IMR-90 (cell line): Measurements from ENCODE around the gene CEP126. TPM values are rescaled to one million over a fixed set of nuclear protein-coding genes. Genes with fewer than 3 reads are reported as not detected.

Experiments used
- ATAC-seq: fragments of 200-7000 bp; cut with Tn5 transposase; 2 replicates; pipeline ENCODE4 v1.9.1; 2020; ENCODE audit warnings: low read depth, mild to moderate bottlenecking, moderate library complexity
- BruUV-seq: library from RNA; stranded (reverse); fragments of 400-500 nt; replicated peaks from 2 replicates; lab custom pipeline; 2021; lab: Mats Ljungman, UMichigan
- CTCF ChIA-PET: fragments of 300-600 bp; formaldehyde crosslinking; extraction: SDS; loops from one replicate; lab custom pipeline; 2021; ENCODE audit warnings: antibody characterized with exemption; lab: Yijun Ruan, JAX
- POLR2A ChIA-PET: fragments of 300-600 bp; sonication (Branson Sonifier 250); formaldehyde crosslinking; loops from one replicate; lab custom pipeline; 2022; ENCODE audit warnings: antibody characterized with exemption; ENCODE audit not compliant: unreplicated experiment; lab: Charles Lee
- DNase-seq: peaks from one replicate; pipeline ENCODE4 v3.0.0; 2013
- H2AFZ ChIP-seq: replicated peaks from 2 replicates; pipeline ENCODE3; 2013; ENCODE audit warnings: low read length, mild to moderate bottlenecking; ENCODE audit not compliant: poor library complexity
- H2AK5ac ChIP-seq: 2 replicates; pipeline ENCODE4 v1.6.1; 2013; ENCODE audit warnings: low read depth, low read length, inconsistent platforms
- H2AK9ac ChIP-seq: replicated peaks from 2 replicates; pipeline ENCODE3; 2013; ENCODE audit warnings: mild to moderate bottlenecking, low read depth, low read length, moderate library complexity; ENCODE audit not compliant: poor library complexity
- H2BK120ac ChIP-seq: 2 replicates; pipeline ENCODE4 v1.6.1; 2013; ENCODE audit warnings: low read depth, low read length, inconsistent platforms
- H2BK15ac ChIP-seq: 3 replicates; pipeline ENCODE4 v1.6.1; 2013; ENCODE audit warnings: low read depth, low read length, inconsistent platforms
- H2BK20ac ChIP-seq: 2 replicates; pipeline ENCODE4 v1.6.1; 2013; ENCODE audit warnings: low read depth, mild to moderate bottlenecking, inconsistent platforms, low read length, moderate library complexity
- H2BK5ac ChIP-seq: 2 replicates; pipeline ENCODE4 v1.6.1; 2013; ENCODE audit warnings: mild to moderate bottlenecking, low read depth, low read length, inconsistent platforms; ENCODE audit not compliant: poor library complexity, severe bottlenecking
- H3K14ac ChIP-seq: replicated peaks from 2 replicates; pipeline ENCODE4 v1.6.1; 2013; ENCODE audit warnings: low read depth, low read length, inconsistent platforms
- H3K18ac ChIP-seq: 2 replicates; pipeline ENCODE4 v1.6.1; 2013; ENCODE audit warnings: low read depth, low read length, control low read depth
- H3K23ac ChIP-seq: 2 replicates; pipeline ENCODE4 v1.6.1; 2013; ENCODE audit warnings: low read depth, low read length, inconsistent platforms
- H3K27ac ChIP-seq: 2 replicates; pipeline ENCODE4 v1.5.1; 2013; ENCODE audit warnings: mild to moderate bottlenecking, control low read depth, low read length; ENCODE audit not compliant: insufficient read depth
- H3K27me3 ChIP-seq: 2 replicates; pipeline ENCODE4 v1.6.1; 2013; ENCODE audit warnings: low read length; ENCODE audit not compliant: control insufficient read depth, insufficient read depth
- H3K36me3 ChIP-seq: 2 replicates; pipeline ENCODE4 v1.6.1; 2013; ENCODE audit warnings: low read length, mixed read lengths; ENCODE audit not compliant: control insufficient read depth, insufficient read depth
- H3K4ac ChIP-seq: 2 replicates; pipeline ENCODE4 v1.6.1; 2013; ENCODE audit warnings: low read depth, low read length, inconsistent platforms
- H3K4me1 ChIP-seq: 2 replicates; pipeline ENCODE4 v1.6.1; 2013; ENCODE audit warnings: low read length, mixed read lengths; ENCODE audit not compliant: control insufficient read depth, insufficient read depth
- H3K4me2 ChIP-seq: 2 replicates; pipeline ENCODE4 v1.6.1; 2013; ENCODE audit warnings: low read depth, mild to moderate bottlenecking, control low read depth, low read length, moderate library complexity
- H3K4me3 ChIP-seq: 2 replicates; pipeline ENCODE4 v1.5.1; 2013; ENCODE audit warnings: low read depth, mild to moderate bottlenecking, control low read depth, low read length, moderate library complexity; ENCODE audit not compliant: insufficient read depth
- H3K56ac ChIP-seq: 2 replicates; pipeline ENCODE4 v1.6.1; 2013; ENCODE audit warnings: low read length, inconsistent platforms; ENCODE audit not compliant: insufficient read depth; ENCODE audit errors: extremely low read depth
- H3K79me1 ChIP-seq, 2 experiments: 2 replicates each; pipeline ENCODE4 v1.6.1; 2013; ENCODE audit warnings: low read length in 2 of 2, inconsistent platforms in 1 of 2, low read depth in 1 of 2
- H3K9ac ChIP-seq: 2 replicates; pipeline ENCODE4 v1.6.1; 2013; ENCODE audit warnings: low read depth, low read length, control low read depth
- H3K9me1 ChIP-seq: 2 replicates; pipeline ENCODE4 v1.6.1; 2013; ENCODE audit warnings: low read length, inconsistent platforms; ENCODE audit not compliant: insufficient read depth
- H3K9me3 ChIP-seq: 2 replicates; pipeline ENCODE4 v1.6.1; 2013; ENCODE audit warnings: low read length; ENCODE audit not compliant: control insufficient read depth, insufficient read depth
- H4K20me1 ChIP-seq: 2 replicates; pipeline ENCODE4 v1.6.1; 2013; ENCODE audit warnings: low read length, inconsistent platforms; ENCODE audit not compliant: insufficient read depth
- H4K5ac ChIP-seq: 2 replicates; pipeline ENCODE4 v1.6.1; 2013; ENCODE audit warnings: mild to moderate bottlenecking, low read depth, low read length, control low read depth
- H4K8ac ChIP-seq, 2 experiments: 2 replicates each; pipeline ENCODE4 v1.6.1; 2013; ENCODE audit warnings: low read depth in 2 of 2, low read length in 2 of 2, control low read depth in 1 of 2, inconsistent platforms in 1 of 2
- H4K91ac ChIP-seq: 2 replicates; pipeline ENCODE4 v1.6.1; 2013; ENCODE audit warnings: low read depth, low read length, inconsistent platforms; ENCODE audit not compliant: insufficient read depth
- BHLHE40 ChIP-seq: fragments of 150-350 bp; IDR thresholded peaks from 2 replicates; pipeline ENCODE4 v1.6.1; 2016; ENCODE audit warnings: mild to moderate bottlenecking, low read depth, low read length
- MAFK ChIP-seq: IDR thresholded peaks from 2 replicates; pipeline ENCODE4 v1.6.1; 2012; ENCODE audit warnings: low read depth, low read length, improper control_type of control experiment
- NFE2L2 ChIP-seq: fragments of 150-350 bp; IDR thresholded peaks from 2 replicates; pipeline ENCODE4 v1.6.1; 2016; ENCODE audit warnings: low read depth, mild to moderate bottlenecking, low read length
- RFX5 ChIP-seq: IDR thresholded peaks from 2 replicates; pipeline ENCODE4 v1.8.0; 2012; ENCODE audit warnings: low read depth, mild to moderate bottlenecking, low read length, moderate library complexity
- WGBS, 2 experiments: methylation state at CpG; one replicate each; pipeline versions ENCODE4 v1.1.5 to v1.1.7; 2013; ENCODE audit warnings: missing lambda C conversion rate in 2 of 2; ENCODE audit not compliant: insufficient read length in 1 of 2; ENCODE audit errors: extremely low coverage in 2 of 2; 5-methylcytosine and 5-hydroxymethylcytosine counted together
- dilution Hi-C: fragments of 300-500 bp; cut with HindIII; formaldehyde crosslinking; loops from one replicate; pipeline ENCODE4 v1.14.3; 2018; ENCODE audit warnings: low sequenced_read_pairs; ENCODE audit not compliant: unreplicated experiment
- in situ Hi-C: fragments of 300-500 bp; cut with MboI; formaldehyde crosslinking; loops from 3 replicates; pipeline ENCODE4 v1.14.3; 2019; ENCODE audit warnings: low sequenced_read_pairs, inconsistent platforms, mixed read lengths
- intact Hi-C: fragments of 100-400 bp; cut with micrococcal nuclease; formaldehyde crosslinking; loops from 2 replicates; pipeline ENCODE4 v1.10.0; 2022
- polyA plus RNA-seq, 3 experiments: library from polyadenylated mRNA; depleted of rRNA; stranded (reverse); fragments of >200 nt; gene quantifications; 2 replicates each; pipeline ENCODE4 v1.2.3, GENCODE V29; 2012; ENCODE audit warnings: low replicate concordance in 1 of 3
- total RNA-seq: library from RNA; depleted of rRNA; stranded (reverse); fragments of >200 nt; gene quantifications from 2 replicates; pipeline ENCODE4 v1.2.3, GENCODE V29; 2012

CEP126 gene
- total and polyA plus RNA-seq, 2 of the 4 experiments (the other 2 are of a cell fraction): 0.72 to 1.4 TPM

GRCh38 chr11:101923554-101923953 lies 8.7 kb downstream of the CEP126 start:
- Histone ChIP-seq H2AFZ (no peak overlapping the region), H3K23ac (no peak overlapping the region), H3K56ac (no peak overlapping the region), H3K27ac (no peak overlapping the region), H2AK5ac (no peak overlapping the region), H4K91ac (no peak overlapping the region), H2BK20ac (no peak overlapping the region), H2BK15ac (no peak overlapping the region), H3K9ac (no peak overlapping the region), H3K9me3 (no peaks in the 10 kb centered on the region), H2AK9ac (no peak overlapping the region), H3K4me3 (no peak overlapping the region), H2BK120ac (no peak overlapping the region), H3K36me3 (no peaks in the 10 kb centered on the region), H3K18ac (no peak overlapping the region), H3K4ac (no peak overlapping the region), H3K14ac (no peak overlapping the region), H4K20me1 (no peaks in the 10 kb centered on the region), H2BK5ac (no peak overlapping the region), H4K5ac (no peak overlapping the region), H3K4me2 (no peak overlapping the region), H3K4me1 (no peaks in the 10 kb centered on the region), H3K79me1 (no peaks in the 10 kb centered on the region), H3K27me3 (no peaks in the 10 kb centered on the region), H3K9me1 (0 out of 2 replicates have a peak, but pooled peaks cover 2% of the 10 kb centered on the region), H4K8ac (no peak overlapping the region)
- intact Hi-C loops (no loop called here), dilution Hi-C loops (no loop called here), in situ Hi-C loops (no loop called here)
- CTCF ChIA-PET: no interaction called here
- BruUV-seq: no TSS peak
- no peak for ATAC-seq
- POLR2A ChIA-PET: no interaction called here
- DNase-seq: no peak
- TF ChIP-seq NFE2L2 (no peak), MAFK (no peak), BHLHE40 (no peak), RFX5 (no peak)
- WGBS, 2 experiments: no CpG with 5 or more reads among the region's 2 CpGs
